HG03575 (cell line): Measurements from ENCODE around the gene AK5.
"Not testable (repeated sequence)": the region's sequence is repeated elsewhere in the genome, so short reads cannot be mapped to it uniquely, and the experiment has no call there.

Experiments used
- ATAC-seq: cut with Tn5 transposase; IDR thresholded peaks from one replicate; pipeline ENCODE4 v1.9.1; 2021; ENCODE audit not compliant: unreplicated experiment, insufficient number of reproducible peaks, low FRiP score; ENCODE audit errors: extremely low read depth

Gene AK5

DNA sequence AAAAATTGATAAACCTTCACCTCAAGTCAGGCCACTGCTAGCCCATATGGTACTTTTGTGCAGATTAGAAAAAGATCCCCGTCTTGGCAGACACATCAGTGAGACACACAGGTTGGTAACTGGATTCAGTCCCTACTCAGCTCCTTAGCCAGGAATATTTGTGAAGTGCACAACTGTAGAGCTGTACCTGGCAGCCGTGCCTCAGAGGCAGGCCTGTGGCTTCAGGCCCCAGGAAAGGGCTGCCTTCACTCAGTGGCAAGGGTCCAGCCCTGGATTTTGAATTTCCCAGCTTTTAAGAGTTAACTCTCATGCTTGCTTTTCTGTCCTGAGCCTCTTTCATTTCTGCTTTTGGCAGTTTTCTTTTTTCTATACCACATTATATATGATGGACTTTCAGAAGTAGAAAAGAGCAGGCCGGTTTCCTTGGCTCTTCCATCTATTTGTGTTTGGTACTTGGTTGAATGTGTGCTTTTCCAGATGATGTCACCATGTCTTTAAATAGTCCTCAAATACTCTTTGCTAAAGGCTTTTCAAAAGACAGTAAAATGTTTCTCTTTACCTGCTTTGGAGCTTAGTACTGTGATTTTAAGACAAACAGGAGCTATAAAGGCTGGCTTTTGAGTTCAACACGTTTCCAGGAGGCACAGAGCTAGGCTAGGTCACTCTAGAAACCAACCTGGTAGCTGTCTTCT lies 186.6 kb downstream of the AK5 start:
- ATAC-seq = no peak

DNA sequence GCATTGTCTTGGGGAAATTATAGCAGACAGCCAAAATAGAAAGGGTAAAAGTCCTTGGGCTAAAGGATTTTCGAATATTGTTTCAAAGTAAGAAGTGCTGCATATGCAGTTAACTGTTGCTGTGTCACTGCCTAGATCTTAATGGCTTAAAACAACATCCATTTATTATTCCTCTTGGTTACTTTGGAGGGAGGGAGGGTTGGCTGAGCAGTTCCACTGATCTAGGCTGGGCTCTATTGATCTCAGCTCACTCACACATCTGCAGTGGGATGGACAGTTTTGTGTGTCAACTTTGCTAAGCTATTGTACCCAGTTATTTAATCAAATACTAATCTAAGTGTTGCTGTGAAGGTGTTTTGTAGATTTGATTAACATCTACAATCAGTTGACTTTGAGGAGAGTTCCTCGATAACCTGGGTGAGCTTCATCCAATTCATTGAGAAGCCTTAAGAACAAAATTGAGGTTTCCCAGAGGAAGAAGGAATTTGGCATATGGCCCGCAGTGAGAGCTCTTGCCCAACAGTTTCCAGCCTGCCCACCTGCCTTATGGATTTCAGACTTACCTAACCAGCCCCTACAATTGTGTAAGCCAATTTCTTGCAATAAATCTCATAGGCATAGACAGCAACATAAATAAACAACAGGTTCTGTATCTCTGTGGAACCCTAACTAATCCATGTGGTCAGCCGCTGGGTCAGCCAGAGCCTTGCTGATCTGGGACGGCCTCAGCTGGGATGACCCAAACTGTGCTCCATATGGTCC lies 187.3 kb downstream of the AK5 start:
- no peak for ATAC-seq

DNA sequence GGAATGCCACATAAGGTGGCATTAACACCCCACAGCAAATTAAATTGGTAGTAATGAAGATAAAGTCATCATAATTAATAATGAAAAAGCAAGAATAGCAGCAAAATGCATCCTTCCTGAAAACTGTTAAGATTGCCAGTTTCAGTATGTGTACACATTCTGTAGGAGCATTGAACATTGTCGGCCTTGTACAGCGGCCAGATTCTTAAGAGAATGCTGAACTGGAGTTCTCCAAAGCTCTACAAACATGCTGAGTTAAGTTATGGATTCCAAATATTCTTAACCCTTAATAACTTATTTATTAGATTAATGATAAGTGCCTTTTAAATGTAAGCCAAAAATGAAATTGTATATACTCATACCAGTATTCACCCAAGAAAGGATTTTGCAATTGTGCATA lies 189.9 kb downstream of the AK5 start:
- no peak for ATAC-seq

DNA sequence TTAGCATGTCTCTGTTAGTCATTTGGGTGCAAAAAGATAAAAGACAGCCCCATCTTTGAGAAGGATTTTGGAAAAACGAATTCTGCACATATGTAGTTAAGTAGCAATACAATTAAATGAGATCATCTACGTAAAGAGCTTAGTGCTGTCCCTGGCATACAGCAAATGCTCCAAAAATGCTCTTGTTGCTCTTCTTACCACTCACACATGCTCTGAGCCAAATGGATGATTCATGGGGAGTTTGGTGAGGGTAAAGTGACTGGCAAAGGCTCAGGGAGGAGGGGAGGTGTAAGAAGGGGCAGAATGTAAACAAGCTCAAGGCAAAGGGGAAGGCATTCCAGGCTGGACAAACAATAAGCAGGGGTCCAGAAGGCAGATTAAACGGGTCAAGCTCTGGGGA lies 191.9 kb downstream of the AK5 start:
- ATAC-seq = no peak

DNA sequence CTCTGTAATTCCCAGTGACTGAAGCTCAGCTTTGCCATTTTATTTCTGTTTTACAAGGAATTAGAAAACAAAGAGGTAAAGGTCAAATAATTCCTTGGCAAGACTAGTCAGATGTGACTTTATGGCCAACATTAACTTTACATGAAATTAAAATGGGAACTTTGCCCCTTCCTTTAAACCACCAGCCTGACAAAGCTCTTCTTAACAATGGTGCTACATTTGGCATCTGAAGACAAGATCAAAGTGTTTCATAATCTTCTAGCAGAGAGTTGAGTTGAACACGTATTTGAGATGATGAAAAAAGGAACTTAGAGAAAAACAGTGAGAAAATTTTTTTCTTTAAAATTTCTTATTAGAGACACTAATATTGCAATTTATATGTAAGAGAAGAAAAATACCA lies 193.8 kb downstream of the AK5 start:
- ATAC-seq = no peak

DNA sequence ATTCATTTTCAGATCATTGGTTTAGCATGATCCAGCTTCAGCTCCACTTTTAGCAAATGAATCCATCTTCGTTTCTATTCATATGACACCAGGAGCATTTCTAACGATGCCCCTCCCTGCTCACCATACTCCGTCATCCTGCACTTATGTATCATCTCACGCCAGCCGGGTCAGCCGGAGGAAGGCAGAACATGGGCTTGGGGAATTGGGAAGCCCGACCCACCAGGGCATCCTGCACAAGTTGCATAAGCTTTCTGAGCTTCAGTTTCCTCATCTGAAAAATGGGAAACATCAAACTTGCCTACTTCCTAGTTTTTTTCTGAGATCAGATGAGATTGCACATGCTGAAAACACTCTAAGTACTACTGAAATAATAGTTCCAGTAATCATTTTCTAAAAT lies 194.7 kb downstream of the AK5 start:
- no peak for ATAC-seq

DNA sequence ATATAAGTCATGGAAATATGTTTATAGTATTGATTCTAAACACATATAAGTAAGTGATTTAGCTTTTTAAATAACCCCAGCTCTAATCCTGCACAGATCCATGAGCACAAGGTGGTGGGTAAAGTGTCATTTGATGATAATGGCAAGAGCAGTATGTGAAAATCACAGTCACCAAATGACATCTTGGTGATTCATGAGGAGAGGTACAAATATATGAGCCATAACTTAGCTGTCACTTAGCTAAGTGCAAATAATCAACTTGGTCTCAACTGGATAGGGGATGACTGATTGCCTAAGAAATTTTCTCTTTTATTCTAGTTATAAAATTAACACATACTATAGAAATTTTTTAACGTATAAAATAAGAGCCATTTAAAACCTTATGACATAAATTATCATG lies 202.5 kb downstream of the AK5 start:
- ATAC-seq = no peak

DNA sequence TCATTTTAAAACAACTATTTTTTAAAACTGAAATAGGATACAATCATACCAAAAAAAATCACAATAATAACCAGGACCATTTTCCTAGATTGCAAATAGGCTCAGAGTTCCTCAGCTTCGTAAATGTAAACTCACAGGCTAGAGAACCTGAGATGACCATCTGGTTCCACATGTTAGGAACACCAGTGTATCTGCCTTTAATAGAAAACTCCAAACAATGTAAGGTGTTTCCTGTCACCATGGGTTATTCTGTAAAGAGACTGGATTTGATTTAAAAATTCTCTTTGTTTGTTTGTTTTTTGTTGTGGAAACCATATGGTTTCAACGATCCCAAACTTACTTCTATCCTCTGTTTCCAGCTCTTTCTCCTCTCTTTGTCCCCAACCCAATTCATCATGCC lies 203.1 kb downstream of the AK5 start:
- ATAC-seq = no peak

DNA sequence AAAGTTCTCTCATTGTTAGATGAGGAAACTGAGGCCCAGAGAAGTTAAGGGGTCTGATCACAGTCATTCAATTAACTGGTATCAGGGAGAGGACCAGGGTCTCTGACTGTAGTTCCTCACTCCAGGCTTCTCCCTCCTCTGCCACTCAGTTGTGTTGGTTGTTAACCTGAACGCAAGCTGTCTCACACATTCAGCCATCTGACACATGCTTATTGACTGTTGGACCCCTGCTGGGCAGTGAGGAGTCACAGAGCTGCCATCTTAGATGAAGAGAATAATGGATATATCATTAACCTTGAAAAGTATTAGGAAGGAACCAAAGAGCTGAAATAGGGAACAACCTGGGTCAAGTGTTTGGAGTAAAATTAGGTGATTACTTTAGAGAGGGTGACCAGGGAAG lies 205.8 kb downstream of the AK5 start:
- ATAC-seq = no peak

DNA sequence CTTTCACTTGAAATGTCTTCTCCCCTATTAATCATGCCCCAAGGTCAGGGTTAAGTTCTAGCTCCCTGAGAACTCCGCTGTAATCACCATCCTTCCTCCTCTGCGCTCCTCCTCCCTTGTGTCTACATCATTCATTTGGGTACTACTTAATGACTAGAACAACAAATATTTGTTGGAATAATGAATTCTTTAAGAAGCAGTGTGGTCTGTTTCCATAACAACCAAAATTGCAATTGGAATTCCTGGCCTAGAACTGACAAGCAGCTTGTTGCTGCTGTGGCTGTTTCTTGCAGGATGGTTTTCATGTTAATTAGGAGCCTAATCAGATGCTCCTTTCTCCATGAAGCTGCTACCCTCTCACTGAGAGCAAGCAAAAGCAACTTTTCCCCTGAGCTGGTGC lies 208.1 kb downstream of the AK5 start:
- no peak for ATAC-seq

DNA sequence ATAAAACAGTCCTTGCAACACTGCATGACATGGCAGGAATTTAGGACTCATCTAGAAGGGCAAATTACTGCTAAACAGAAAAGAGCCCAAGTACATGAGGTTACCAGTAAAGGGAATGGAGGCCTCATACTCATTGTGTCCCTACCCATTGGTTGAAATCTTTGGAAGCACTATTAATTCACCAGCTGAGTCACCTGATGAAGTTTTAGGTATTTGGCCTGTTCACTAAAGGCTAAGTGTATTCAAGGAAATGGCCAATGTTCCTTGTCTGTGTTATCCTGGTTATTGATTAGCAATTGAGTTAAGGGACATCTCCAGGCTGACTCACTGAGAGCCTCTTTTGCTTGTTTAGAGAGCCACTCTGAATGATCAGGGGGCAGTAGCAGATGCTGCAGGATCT lies 212.2 kb downstream of the AK5 start:
- no peak for ATAC-seq

DNA sequence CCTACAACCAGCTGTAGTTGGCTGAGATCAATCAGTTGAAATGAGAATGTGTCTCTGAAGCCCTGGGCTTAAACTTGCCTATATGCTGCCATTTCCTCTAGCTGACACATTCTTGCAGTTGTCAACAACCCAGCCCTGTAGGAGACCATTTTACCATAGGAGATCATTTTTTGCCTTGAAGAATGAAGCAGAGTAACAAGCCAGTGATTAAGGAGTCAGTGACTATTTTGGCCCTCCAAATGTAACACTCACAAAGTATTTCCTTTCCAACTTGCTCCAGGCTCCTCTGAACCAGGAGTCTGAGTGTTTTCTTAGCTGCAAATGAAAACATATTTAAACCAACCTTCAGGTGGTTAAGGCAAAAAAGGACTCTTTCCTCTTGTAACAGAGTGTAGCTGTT lies 217.1 kb downstream of the AK5 start:
- ATAC-seq = no peak

DNA sequence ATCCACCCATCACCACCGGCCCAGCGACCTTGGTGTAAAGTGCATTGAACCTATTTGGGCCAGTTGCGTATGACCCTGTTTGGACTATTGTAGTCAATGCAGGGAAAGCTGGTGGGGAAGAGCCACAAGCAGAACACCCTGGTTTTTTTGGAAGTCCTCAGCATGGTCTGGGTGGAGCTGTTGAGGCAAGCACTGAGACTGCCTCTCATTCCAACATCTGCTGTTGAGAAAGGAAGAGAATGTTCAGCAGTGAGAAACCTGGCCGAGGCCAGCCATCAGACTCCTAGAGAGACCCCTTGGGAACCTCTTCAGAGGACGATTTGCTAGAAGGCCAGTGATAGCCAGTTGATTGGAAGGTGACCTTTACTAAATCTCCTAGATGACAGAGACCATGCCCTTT lies 217.6 kb downstream of the AK5 start:
- no peak for ATAC-seq

DNA sequence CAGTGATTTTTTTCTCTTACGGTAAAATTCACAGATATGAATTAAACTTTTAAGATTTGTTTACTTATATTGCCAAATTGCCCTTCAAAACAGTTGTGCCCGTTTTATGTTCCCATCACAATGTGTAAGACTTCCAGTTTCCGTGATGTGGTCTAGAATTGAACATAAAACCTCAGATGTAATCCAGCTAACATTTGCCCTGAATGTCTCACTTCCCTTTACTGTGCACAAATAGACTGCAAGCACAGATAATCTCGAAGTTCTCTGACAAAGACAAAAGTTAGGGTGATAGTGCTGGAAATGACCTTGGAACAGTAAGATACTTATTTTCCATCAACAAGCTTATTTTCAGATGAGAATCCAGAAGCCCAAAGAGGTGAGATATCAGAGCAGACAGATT lies 223.2 kb downstream of the AK5 start:
- no peak for ATAC-seq

DNA sequence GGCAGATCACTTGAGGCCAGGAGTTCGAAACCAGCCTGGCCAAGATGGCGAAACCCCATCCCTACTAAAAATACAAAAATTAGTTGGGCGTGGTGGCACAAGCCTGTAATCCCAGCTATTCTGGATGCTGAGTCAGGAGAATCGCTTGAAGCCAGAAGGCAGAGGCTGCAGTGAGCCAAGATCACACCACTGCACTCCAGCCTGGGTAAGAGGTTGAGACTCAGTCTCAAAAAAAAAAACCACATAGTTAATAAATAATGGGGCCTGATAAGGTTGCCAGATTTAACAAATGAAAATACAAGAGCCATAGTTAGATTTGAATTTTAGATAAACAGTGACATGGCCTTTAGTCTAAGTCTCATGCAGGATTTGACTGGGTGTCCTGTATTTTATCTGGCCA lies 225.0 kb downstream of the AK5 start:
- ATAC-seq = no peak

DNA sequence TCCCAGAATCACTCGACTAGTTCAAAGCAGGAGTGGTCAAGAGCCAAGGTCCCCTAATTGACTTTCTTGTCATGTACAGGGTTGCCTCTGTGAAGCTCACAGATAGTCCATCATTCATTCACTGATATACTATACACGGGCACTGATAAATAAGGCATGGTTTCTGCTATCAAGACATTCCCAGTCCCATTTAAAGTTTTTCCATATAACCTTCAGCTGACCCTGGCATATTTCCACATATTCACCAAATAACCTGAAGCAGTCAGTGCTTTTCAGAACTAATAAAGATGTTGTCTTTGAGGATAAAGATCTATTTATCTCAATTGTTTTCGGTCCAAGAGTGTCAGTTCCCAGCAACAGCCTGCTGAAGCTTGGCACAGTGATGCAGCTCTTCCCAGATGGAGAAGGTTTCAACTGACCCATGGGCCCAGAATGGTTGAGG lies 227.3 kb downstream of the AK5 start:
- ATAC-seq = no peak

DNA sequence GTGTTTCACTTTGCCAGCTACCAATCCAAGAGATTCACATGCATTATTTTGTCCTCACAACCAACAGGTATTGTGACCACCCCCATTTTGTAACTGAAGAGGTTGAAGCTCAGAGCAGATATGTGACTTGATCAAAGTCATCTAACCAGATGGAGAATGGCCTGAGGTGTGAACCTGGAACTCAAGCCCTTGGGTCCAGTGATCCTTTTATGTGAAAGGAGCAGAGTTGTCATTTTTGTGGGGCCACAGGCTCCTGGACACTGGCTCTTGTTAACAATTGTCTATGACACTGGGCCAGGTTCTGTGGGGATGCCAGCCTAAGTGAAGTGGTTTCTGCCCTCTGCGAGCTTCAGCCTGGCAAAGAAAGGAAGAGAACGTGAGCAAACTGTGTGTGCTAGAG lies 228.1 kb downstream of the AK5 start:
- no peak for ATAC-seq

DNA sequence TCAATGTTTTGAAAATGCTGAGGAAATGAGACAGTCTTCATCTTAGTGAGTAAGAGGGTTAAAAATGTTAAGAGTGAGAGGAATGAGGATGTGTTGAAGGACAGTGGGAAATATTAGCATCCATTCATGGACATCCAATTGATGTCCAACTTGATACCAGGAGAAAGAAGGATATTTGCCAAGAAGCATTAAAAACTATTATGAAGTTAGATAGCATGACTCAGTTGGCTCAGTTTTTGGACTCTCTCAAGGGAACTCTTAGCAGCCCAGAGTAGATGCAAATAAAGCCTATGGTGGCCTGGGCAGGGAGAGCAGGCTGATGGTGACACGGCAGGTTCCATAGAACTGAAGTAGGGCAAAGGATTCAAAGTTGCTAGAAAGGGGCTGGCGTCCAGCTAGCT lies 229.6 kb downstream of the AK5 start:
- ATAC-seq = no peak

DNA sequence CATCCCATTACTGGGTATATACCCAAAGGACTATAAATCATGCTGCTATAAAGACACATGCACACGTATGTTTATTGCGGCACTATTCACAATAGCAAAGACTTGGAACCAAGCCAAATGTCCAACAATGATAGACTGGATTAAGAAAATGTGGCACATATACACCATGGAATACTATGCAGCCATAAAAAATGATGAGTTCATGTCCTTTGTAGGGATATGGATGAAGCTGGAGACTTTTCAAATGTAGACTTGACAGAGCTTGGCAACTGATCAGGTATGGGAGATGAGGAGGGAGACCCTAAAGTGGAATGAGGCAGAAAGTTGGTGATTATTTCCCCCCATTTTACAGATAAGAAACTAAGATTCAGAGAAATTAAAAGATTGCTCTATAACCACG lies 230.8 kb downstream of the AK5 start:
- not testable (repeated sequence) for ATAC-seq

DNA sequence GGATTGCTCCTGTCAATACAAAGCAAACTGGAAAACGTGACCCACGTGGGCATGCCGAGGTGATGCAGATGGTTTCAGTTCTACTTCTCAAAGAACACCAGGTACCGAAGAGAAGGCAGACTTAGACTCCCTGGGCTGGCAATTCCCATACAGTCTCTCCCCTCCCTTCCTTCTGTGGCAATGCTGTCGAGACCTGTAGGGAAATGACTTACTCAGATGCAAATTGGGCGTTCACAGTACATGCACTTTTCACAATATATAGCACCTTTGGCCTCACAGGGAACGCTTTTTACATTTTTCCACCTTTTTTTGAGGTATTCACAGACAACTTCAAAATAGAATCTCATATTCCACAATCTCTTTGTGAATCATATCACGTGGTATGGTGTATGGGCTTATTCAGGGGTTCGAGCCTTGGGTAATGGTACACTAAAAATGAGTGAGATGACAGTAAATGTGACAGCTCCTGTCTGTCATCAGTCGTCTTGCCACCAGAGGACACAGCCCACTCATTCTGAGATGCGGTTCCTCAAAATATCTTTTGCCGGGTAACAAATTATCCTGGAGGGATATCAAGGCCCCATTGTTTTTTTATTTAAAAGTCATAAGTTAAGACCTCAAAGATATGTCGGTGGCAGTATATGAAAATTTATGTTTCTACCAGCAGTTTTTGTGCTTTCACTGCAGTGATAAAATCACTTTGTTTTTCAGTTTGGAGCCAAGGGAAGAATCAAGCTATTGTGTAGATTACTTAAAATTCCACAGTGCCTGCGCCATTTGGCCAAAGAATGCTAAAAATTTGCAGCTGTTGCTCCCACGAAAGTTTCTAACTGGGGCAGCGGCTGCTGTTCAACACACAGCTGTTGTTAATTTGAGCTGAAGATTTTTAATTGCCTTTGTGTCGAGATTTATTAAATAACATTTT lies 232.3 kb downstream of the AK5 start:
- no peak for ATAC-seq
